ENCODE results near the gene FGF21.

The FGF21 gene

DNA sequence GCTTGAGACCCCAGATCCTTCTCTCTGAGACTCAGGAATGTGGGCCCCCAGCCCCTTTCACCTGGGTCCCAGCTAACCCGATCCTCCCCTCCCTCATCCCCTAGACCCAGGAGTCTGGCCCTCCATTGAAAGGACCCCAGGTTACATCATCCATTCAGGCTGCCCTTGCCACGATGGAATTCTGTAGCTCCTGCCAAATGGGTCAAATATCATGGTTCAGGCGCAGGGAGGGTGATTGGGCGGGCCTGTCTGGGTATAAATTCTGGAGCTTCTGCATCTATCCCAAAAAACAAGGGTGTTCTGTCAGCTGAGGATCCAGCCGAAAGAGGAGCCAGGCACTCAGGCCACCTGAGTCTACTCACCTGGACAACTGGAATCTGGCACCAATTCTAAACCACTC lies 463 bp downstream of the FGF21 start (continued):
- TF ChIP-seq, protein P1, sequence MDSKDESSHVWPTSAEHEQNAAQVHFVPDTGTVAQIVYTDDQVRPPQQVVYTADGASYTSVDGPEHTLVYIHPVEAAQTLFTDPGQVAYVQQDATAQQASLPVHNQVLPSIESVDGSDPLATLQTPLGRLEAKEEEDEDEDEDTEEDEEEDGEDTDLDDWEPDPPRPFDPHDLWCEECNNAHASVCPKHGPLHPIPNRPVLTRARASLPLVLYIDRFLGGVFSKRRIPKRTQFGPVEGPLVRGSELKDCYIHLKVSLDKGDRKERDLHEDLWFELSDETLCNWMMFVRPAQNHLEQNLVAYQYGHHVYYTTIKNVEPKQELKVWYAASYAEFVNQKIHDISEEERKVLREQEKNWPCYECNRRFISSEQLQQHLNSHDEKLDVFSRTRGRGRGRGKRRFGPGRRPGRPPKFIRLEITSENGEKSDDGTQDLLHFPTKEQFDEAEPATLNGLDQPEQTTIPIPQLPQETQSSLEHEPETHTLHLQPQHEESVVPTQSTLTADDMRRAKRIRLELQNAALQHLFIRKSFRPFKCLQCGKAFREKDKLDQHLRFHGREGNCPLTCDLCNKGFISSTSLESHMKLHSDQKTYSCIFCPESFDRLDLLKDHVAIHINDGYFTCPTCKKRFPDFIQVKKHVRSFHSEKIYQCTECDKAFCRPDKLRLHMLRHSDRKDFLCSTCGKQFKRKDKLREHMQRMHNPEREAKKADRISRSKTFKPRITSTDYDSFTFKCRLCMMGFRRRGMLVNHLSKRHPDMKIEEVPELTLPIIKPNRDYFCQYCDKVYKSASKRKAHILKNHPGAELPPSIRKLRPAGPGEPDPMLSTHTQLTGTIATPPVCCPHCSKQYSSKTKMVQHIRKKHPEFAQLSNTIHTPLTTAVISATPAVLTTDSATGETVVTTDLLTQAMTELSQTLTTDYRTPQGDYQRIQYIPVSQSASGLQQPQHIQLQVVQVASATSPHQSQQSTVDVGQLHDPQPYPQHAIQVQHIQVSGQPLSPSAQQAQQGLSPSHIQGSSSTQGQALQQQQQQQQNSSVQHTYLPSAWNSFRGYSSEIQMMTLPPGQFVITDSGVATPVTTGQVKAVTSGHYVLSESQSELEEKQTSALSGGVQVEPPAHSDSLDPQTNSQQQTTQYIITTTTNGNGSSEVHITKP (tag by site-specific recombination; IDR thresholded peaks at IDR 0.05): 0 out of 2 replicates have a peak, but pooled peaks have one; percentile 55
- peak; percentile 96 for TF ChIP-seq ZNF335 (tag by site-specific recombination; conservative IDR thresholded peaks at IDR 0.05)

- CTCF ChIA-PET: interaction anchor here (0.7 to 2.2 kb wide), 2 partner anchors 24 to 32 kb away, joined by 3 to 6 read pairs; no protein-coding TSS in a partner anchor
- Histone ChIP-seq H3K9me3 (ENCODE audit: control insufficient read depth, insufficient read depth, low read depth, low read length) (no peaks in the 10 kb centered on the region), H3K27ac (ENCODE audit: extremely low read depth, low read depth, low read length) (peak overlapping the region; percentile 54; the same call in 1 of the 2 replicates), H3K4me3 (ENCODE audit: low read depth, low read length) (no peak overlapping the region), H3K4me1 (ENCODE audit: control insufficient read depth, insufficient read depth, low read length) (peaks cover 3% of the 10 kb centered on the region; the same call in 1 of the 2 replicates), H3K36me3 (ENCODE audit: control insufficient read depth in 2 of 2, insufficient read depth in 1 of 2, low read length in 2 of 2) (no peaks in the 10 kb centered on the region)
- POLR2A ChIA-PET: interaction anchor here (0.7 kb wide), 1 partner anchor 9 kb away, joined by 3 read pairs; the partner anchor contains the start of gene IZUMO1
- TF ChIP-seq IKZF3 (tag by site-specific recombination; IDR thresholded peaks at IDR 0.05): no peak
- TF ChIP-seq ZNF266 (tag by site-specific recombination; IDR thresholded peaks at IDR 0.05; ENCODE audit: low read depth): no peak
- no peak for TF ChIP-seq ZSCAN5A (tag by site-specific recombination; IDR thresholded peaks at IDR 0.05)
- no peak for TF ChIP-seq EGR2 (tag by site-specific recombination; IDR thresholded peaks at IDR 0.05; ENCODE audit: low read depth)
- no peak for TF ChIP-seq ZNF514 (tag by site-specific recombination; IDR thresholded peaks at IDR 0.05)
Observed at GRCh38 chr19:48756212-48756611, 888 bp downstream of the FGF21 start.

- no peak overlapping the region for H3K27ac ChIP-seq (ENCODE audit: extremely low read depth, low read depth, low read length)
- POLR2A ChIA-PET: no interaction called here
- no peaks in the 10 kb centered on the region for H3K36me3 ChIP-seq (ENCODE audit: control insufficient read depth in 2 of 2, insufficient read depth in 1 of 2, low read length in 2 of 2)
- CTCF ChIA-PET: no interaction called here
- H3K4me1 ChIP-seq (ENCODE audit: control insufficient read depth, insufficient read depth, low read length): peaks cover 3% of the 10 kb centered on the region; the same call in 1 of the 2 replicates
- TF ChIP-seq ZSCAN23 (tag by site-specific recombination; IDR thresholded peaks at IDR 0.05) (no peak), ZBTB7A (tag by site-specific recombination; IDR thresholded peaks at IDR 0.05; ENCODE audit: low read depth) (no peak), ZNF610 (tag by site-specific recombination; IDR thresholded peaks at IDR 0.05; ENCODE audit: borderline replicate concordance) (no peak), KLF17 (tag by site-specific recombination; IDR thresholded peaks at IDR 0.05) (no peak), ZNF114 (tag by site-specific recombination; IDR thresholded peaks at IDR 0.05) (no peak), KLF7 (tag by site-specific recombination; IDR thresholded peaks at IDR 0.05; ENCODE audit: borderline replicate concordance) (no peak), ZEB2 (tag by site-specific recombination; IDR thresholded peaks at IDR 0.05) (no peak)
- TF ChIP-seq, protein P2, sequence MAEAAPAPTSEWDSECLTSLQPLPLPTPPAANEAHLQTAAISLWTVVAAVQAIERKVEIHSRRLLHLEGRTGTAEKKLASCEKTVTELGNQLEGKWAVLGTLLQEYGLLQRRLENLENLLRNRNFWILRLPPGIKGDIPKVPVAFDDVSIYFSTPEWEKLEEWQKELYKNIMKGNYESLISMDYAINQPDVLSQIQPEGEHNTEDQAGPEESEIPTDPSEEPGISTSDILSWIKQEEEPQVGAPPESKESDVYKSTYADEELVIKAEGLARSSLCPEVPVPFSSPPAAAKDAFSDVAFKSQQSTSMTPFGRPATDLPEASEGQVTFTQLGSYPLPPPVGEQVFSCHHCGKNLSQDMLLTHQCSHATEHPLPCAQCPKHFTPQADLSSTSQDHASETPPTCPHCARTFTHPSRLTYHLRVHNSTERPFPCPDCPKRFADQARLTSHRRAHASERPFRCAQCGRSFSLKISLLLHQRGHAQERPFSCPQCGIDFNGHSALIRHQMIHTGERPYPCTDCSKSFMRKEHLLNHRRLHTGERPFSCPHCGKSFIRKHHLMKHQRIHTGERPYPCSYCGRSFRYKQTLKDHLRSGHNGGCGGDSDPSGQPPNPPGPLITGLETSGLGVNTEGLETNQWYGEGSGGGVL (tag by site-specific recombination; IDR thresholded peaks at IDR 0.05): no peak
- no peaks in the 10 kb centered on the region for H3K9me3 ChIP-seq (ENCODE audit: control insufficient read depth, insufficient read depth, low read depth, low read length)
- no peak overlapping the region for H3K4me3 ChIP-seq (ENCODE audit: low read depth, low read length)
Observed at GRCh38 chr19:48756686-48757085, 1.4 kb downstream of the FGF21 start.
